ENCODE measurements around the gene SRMS.
A peak's percentile ranks its signal among the peaks of the same experiment; 100 is the strongest.

SRMS gene

GRCh38 chr20:63532449-63532971 is 15.0 kb downstream of the SRMS start:
- Histone ChIP-seq H3K27ac (ENCODE audit: low read depth in 2 of 2, low read length in 2 of 2) (no peak overlapping the region), H3K4me3 (ENCODE audit: low read length in 2 of 2) (no peak overlapping the region), H3K36me3 (ENCODE audit: control insufficient read depth in 2 of 2, insufficient read depth in 2 of 2, low read length in 2 of 2) (peaks cover 6 to 8% of the 10 kb centered on the region in 2 donors), H3K27me3 (ENCODE audit: control insufficient read depth in 2 of 2, insufficient read depth in 2 of 2, low read length in 2 of 2) (no peaks in the 10 kb centered on the region), H3K4me1 (ENCODE audit: control insufficient read depth in 2 of 2, insufficient read depth in 2 of 2, low read length in 2 of 2) (peaks cover 27 to 41% of the 10 kb centered on the region in 2 donors), H3K9me3 (ENCODE audit: control insufficient read depth in 2 of 2, low read length in 2 of 2) (no peaks in the 10 kb centered on the region), H3K9ac (ENCODE audit: low read depth in 1 of 2, low read length in 2 of 2) (no peak overlapping the region)

DNA sequence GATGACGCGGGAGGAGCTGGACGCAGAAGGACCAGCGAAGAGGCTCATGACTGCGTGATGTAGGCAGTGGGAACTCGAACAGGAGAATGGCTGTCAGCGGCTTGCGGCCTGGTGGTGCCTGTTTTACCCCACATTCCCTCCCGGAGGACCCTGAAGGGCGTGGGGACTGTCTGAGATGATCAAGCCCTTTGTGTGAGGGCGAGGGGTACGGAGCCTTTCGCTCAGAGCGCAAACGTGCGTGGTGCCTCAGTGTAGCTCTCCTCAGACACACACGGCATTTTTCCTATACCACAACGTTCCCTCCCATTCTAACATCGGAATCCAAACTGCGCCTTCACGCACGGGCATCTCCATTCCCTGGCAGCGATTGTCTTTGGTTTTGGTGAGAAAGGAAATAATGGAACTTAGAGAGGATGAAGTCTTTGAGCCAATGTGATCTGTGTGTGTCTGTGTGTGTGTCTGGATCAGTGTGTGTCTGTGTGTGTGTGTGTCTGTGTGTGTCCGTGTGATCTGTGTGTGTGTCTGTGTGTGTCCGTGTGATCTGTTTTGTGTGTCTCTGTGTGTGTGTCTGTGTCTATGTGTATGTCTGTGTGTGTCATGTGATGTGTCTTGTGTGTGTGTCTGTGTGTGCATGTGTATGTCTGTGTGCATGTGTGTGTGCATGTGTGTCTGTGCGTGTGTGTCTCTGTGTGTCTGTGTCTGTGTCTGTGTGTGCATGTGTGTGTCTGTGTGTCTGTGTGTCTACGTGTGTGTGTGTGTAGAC is 15.7 kb downstream of the SRMS start:
- Histone ChIP-seq H3K9me3 (ENCODE audit: control insufficient read depth in 2 of 2, low read length in 2 of 2) (no peaks in the 10 kb centered on the region), H3K4me3 (ENCODE audit: low read length in 2 of 2) (no peak overlapping the region), H3K4me1 (ENCODE audit: control insufficient read depth in 2 of 2, insufficient read depth in 2 of 2, low read length in 2 of 2) (peaks cover 25 to 36% of the 10 kb centered on the region in 2 donors), H3K27me3 (ENCODE audit: control insufficient read depth in 2 of 2, insufficient read depth in 2 of 2, low read length in 2 of 2) (no peaks in the 10 kb centered on the region), H3K36me3 (ENCODE audit: control insufficient read depth in 2 of 2, insufficient read depth in 2 of 2, low read length in 2 of 2) (peaks cover 6 to 8% of the 10 kb centered on the region in 2 donors), H3K9ac (ENCODE audit: low read depth in 1 of 2, low read length in 2 of 2) (no peak overlapping the region), H3K27ac (ENCODE audit: low read depth in 2 of 2, low read length in 2 of 2) (no peak overlapping the region)

- Histone ChIP-seq H3K9me3 (ENCODE audit: control insufficient read depth in 2 of 2, low read length in 2 of 2) (no peaks in the 10 kb centered on the region), H3K27me3 (ENCODE audit: control insufficient read depth in 2 of 2, insufficient read depth in 2 of 2, low read length in 2 of 2) (no peaks in the 10 kb centered on the region), H3K9ac (ENCODE audit: low read depth in 1 of 2, low read length in 2 of 2) (peak overlapping the region in 1 of 2 donors; percentile 44), H3K27ac (ENCODE audit: low read depth in 2 of 2, low read length in 2 of 2) (peak overlapping the region; percentile 58 to 67), H3K36me3 (ENCODE audit: control insufficient read depth in 2 of 2, insufficient read depth in 2 of 2, low read length in 2 of 2) (peaks cover 6 to 8% of the 10 kb centered on the region in 2 donors), H3K4me3 (ENCODE audit: low read length in 2 of 2) (no peak overlapping the region), H3K4me1 (ENCODE audit: control insufficient read depth in 2 of 2, insufficient read depth in 2 of 2, low read length in 2 of 2) (peaks cover 26 to 36% of the 10 kb centered on the region in 2 donors)
Measured at GRCh38 chr20:63530788-63531160, 16.8 kb downstream of the SRMS start.

GRCh38 chr20:63529861-63530787 is 17.4 kb downstream of the SRMS start:
- peaks cover 6 to 8% of the 10 kb centered on the region in 2 donors for H3K36me3 ChIP-seq (ENCODE audit: control insufficient read depth in 2 of 2, insufficient read depth in 2 of 2, low read length in 2 of 2)
- peaks cover 24 to 33% of the 10 kb centered on the region in 2 donors for H3K4me1 ChIP-seq (ENCODE audit: control insufficient read depth in 2 of 2, insufficient read depth in 2 of 2, low read length in 2 of 2)
- peak overlapping the region; percentile 58 to 67 for H3K27ac ChIP-seq (ENCODE audit: low read depth in 2 of 2, low read length in 2 of 2)
- H3K9me3 ChIP-seq (ENCODE audit: control insufficient read depth in 2 of 2, low read length in 2 of 2): no peaks in the 10 kb centered on the region
- no peak overlapping the region for H3K4me3 ChIP-seq (ENCODE audit: low read length in 2 of 2)
- H3K27me3 ChIP-seq (ENCODE audit: control insufficient read depth in 2 of 2, insufficient read depth in 2 of 2, low read length in 2 of 2): no peaks in the 10 kb centered on the region
- peak overlapping the region in 1 of 2 donors; percentile 44 for H3K9ac ChIP-seq (ENCODE audit: low read depth in 1 of 2, low read length in 2 of 2)

DNA sequence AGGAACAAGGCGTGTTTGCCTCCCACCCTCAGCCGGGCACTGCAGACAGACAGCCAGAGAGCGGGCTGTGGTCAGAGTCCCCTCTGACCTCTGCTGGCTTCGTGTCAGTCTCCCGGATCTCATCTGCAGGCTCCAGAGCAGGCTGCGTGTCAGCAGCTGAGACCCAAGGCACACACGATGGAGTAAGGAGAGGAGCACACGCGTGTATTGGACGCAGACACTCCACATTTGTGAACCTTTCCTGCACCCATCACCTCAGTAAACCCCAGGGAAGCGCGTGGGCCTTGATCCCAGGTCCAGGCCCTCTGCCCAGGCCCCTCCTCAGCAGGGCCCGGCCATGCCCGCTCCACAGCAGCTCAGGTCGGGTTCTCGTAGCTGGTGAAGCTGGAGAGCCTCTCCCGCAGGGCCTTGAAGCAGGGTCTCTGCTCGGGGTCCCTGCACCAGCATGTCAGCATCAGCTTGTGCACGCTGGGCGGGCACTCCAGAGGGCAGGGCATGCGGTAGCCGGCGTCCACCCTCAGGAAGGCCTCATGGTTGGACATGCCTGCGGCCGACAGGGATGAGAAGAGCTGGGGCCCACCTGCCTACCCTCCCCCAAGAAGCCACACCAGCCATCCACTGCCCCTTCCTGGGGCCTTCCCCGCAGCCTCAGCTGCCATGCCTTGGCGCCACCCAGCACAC is 18.2 kb downstream of the SRMS start:
- Histone ChIP-seq H3K4me3 (ENCODE audit: low read length in 2 of 2) (no peak overlapping the region), H3K27me3 (ENCODE audit: control insufficient read depth in 2 of 2, insufficient read depth in 2 of 2, low read length in 2 of 2) (no peaks in the 10 kb centered on the region), H3K36me3 (ENCODE audit: control insufficient read depth in 2 of 2, insufficient read depth in 2 of 2, low read length in 2 of 2) (peaks cover 6 to 8% of the 10 kb centered on the region in 2 donors), H3K9ac (ENCODE audit: low read depth in 1 of 2, low read length in 2 of 2) (no peak overlapping the region), H3K4me1 (ENCODE audit: control insufficient read depth in 2 of 2, insufficient read depth in 2 of 2, low read length in 2 of 2) (peaks cover 16 to 25% of the 10 kb centered on the region in 2 donors), H3K9me3 (ENCODE audit: control insufficient read depth in 2 of 2, low read length in 2 of 2) (no peaks in the 10 kb centered on the region), H3K27ac (ENCODE audit: low read depth in 2 of 2, low read length in 2 of 2) (no peak overlapping the region)

GRCh38 chr20:63527184-63527583 is 20.4 kb downstream of the SRMS start:
- peaks cover 17 to 20% of the 10 kb centered on the region in 2 donors for H3K36me3 ChIP-seq (ENCODE audit: control insufficient read depth in 2 of 2, insufficient read depth in 2 of 2, low read length in 2 of 2)
- H3K9ac ChIP-seq (ENCODE audit: low read depth in 1 of 2, low read length in 2 of 2): no peak overlapping the region
- H3K4me3 ChIP-seq (ENCODE audit: low read length in 2 of 2): no peak overlapping the region
- no peaks in the 10 kb centered on the region for H3K9me3 ChIP-seq (ENCODE audit: control insufficient read depth in 2 of 2, low read length in 2 of 2)
- no peaks in the 10 kb centered on the region for H3K27me3 ChIP-seq (ENCODE audit: control insufficient read depth in 2 of 2, insufficient read depth in 2 of 2, low read length in 2 of 2)
- H3K4me1 ChIP-seq (ENCODE audit: control insufficient read depth in 2 of 2, insufficient read depth in 2 of 2, low read length in 2 of 2): peaks cover 11 to 21% of the 10 kb centered on the region in 2 donors
- no peak overlapping the region for H3K27ac ChIP-seq (ENCODE audit: low read depth in 2 of 2, low read length in 2 of 2)

DNA sequence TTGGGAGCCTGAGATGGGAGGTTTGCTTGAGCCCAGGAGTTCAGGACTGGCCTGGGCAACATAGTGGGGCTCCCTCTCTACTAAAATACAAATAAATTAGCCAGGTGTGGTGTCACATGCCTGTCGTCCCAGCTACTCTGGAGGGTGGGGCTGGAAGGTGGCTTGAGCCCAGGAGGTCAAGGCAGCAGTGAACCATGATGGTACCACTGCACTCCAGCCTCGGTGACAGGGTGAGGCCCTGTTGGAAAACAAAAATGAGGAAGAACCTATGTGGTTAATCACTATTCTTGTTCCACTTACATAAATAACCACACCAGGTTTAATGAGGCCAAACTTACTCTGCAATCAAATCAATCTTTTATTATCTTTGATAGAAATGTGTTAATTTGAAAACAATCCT is 21.6 kb downstream of the SRMS start:
- no peak overlapping the region for H3K9ac ChIP-seq (ENCODE audit: low read depth in 1 of 2, low read length in 2 of 2)
- no peaks in the 10 kb centered on the region for H3K9me3 ChIP-seq (ENCODE audit: control insufficient read depth in 2 of 2, low read length in 2 of 2)
- no peak overlapping the region for H3K4me3 ChIP-seq (ENCODE audit: low read length in 2 of 2)
- H3K36me3 ChIP-seq (ENCODE audit: control insufficient read depth in 2 of 2, insufficient read depth in 2 of 2, low read length in 2 of 2): peaks cover 17 to 21% of the 10 kb centered on the region in 2 donors
- peaks cover 16 to 18% of the 10 kb centered on the region in 2 donors for H3K4me1 ChIP-seq (ENCODE audit: control insufficient read depth in 2 of 2, insufficient read depth in 2 of 2, low read length in 2 of 2)
- no peaks in the 10 kb centered on the region for H3K27me3 ChIP-seq (ENCODE audit: control insufficient read depth in 2 of 2, insufficient read depth in 2 of 2, low read length in 2 of 2)
- peak overlapping the region; percentile 2 to 16 for H3K27ac ChIP-seq (ENCODE audit: low read depth in 2 of 2, low read length in 2 of 2)

DNA sequence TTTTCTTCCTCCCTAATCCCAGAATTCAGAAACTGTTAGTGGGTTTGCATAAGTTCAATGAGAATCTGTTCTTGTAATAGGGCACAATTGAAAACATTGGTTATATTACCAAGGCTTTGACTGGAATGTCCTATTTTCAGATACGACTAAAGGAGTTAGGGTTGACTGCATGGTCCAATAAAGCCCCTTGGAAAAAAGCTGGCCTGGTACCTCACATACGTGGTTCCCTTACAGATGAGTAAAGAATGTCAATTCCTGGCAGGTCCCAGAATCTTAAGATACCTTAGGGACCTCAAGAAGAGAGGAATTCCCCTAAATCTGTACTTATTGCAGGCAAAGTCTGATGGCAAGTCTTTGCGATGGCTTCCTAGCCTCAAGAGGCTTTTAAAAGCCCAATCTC is 22.4 kb downstream of the SRMS start:
- no peak overlapping the region for H3K27ac ChIP-seq (ENCODE audit: low read depth in 2 of 2, low read length in 2 of 2)
- H3K27me3 ChIP-seq (ENCODE audit: control insufficient read depth in 2 of 2, insufficient read depth in 2 of 2, low read length in 2 of 2): no peaks in the 10 kb centered on the region
- no peak overlapping the region for H3K9ac ChIP-seq (ENCODE audit: low read depth in 1 of 2, low read length in 2 of 2)
- H3K4me3 ChIP-seq (ENCODE audit: low read length in 2 of 2): no peak overlapping the region
- peaks cover 17 to 21% of the 10 kb centered on the region in 2 donors for H3K36me3 ChIP-seq (ENCODE audit: control insufficient read depth in 2 of 2, insufficient read depth in 2 of 2, low read length in 2 of 2)
- H3K9me3 ChIP-seq (ENCODE audit: control insufficient read depth in 2 of 2, low read length in 2 of 2): no peaks in the 10 kb centered on the region
- peaks cover 13 to 18% of the 10 kb centered on the region in 2 donors for H3K4me1 ChIP-seq (ENCODE audit: control insufficient read depth in 2 of 2, insufficient read depth in 2 of 2, low read length in 2 of 2)

DNA sequence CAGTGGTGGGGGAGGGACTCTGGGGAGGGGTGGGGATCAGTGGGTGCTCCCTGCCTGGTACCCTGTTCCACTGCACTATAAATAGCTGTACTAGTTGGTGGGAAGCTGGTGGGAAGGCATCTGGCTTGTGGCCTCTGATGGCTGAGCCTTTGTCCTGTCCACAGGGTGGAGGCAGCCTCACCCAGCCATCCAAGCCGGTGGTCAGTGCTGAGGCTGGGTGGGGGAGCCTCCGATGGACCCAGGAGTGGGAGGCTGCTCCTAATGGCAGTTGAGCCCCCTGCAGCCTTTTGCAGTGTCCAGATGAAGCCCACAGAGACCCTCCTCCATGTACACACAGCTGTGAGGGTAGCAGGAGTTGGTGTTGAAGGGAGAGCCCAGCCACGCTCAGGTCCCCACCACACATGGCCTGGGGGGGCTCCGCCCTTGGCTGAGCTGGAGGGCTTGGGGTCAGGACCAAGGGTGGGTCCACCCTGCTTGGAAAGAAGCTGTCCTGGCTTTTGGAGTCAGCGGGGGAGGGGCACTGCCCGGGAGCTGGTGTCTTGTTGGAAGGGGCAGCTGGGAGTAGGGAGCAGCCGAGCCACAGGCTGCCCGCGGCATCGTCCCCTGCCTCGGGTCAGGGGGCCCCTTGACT is 24.5 kb downstream of the SRMS start:
- H3K27me3 ChIP-seq (ENCODE audit: control insufficient read depth in 2 of 2, insufficient read depth in 2 of 2, low read length in 2 of 2): no peaks in the 10 kb centered on the region
- no peak overlapping the region for H3K27ac ChIP-seq (ENCODE audit: low read depth in 2 of 2, low read length in 2 of 2)
- peaks cover 12 to 18% of the 10 kb centered on the region in 2 donors for H3K36me3 ChIP-seq (ENCODE audit: control insufficient read depth in 2 of 2, insufficient read depth in 2 of 2, low read length in 2 of 2)
- H3K4me1 ChIP-seq (ENCODE audit: control insufficient read depth in 2 of 2, insufficient read depth in 2 of 2, low read length in 2 of 2): peaks cover 17 to 24% of the 10 kb centered on the region in 2 donors
- H3K4me3 ChIP-seq (ENCODE audit: low read length in 2 of 2): no peak overlapping the region
- H3K9ac ChIP-seq (ENCODE audit: low read depth in 1 of 2, low read length in 2 of 2): no peak overlapping the region
- no peaks in the 10 kb centered on the region for H3K9me3 ChIP-seq (ENCODE audit: control insufficient read depth in 2 of 2, low read length in 2 of 2)
